Measurements from ENCODE around the gene SPATA31C1.
"Not testable (repeated sequence)": the region's sequence is repeated elsewhere in the genome, so short reads cannot be mapped to it uniquely, and the experiment has no call there.

DNA sequence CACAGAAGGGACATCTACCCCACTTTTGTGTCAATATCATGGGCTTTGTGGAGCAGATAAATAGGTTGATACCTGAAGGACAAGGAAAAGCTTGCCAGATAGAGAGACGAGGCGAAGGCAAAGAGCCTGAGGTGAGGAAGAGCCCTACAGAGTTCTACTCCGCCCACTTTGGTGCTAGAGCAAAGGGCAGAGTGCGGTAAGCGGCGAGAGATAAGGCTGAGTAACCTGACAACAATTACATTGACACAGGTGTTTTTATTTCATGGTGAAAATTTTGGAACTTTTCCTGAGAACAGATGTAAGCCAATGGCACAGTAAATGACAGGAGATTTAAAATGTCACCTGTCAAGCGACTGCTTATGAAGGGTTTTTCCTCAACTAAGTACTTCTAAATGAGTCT is 16.7 kb downstream of the SPATA31C1 start:
- TF ChIP-seq, protein P1, sequence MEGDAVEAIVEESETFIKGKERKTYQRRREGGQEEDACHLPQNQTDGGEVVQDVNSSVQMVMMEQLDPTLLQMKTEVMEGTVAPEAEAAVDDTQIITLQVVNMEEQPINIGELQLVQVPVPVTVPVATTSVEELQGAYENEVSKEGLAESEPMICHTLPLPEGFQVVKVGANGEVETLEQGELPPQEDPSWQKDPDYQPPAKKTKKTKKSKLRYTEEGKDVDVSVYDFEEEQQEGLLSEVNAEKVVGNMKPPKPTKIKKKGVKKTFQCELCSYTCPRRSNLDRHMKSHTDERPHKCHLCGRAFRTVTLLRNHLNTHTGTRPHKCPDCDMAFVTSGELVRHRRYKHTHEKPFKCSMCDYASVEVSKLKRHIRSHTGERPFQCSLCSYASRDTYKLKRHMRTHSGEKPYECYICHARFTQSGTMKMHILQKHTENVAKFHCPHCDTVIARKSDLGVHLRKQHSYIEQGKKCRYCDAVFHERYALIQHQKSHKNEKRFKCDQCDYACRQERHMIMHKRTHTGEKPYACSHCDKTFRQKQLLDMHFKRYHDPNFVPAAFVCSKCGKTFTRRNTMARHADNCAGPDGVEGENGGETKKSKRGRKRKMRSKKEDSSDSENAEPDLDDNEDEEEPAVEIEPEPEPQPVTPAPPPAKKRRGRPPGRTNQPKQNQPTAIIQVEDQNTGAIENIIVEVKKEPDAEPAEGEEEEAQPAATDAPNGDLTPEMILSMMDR (conservative IDR thresholded peaks at IDR 0.05 in 1 of 2, IDR thresholded peaks at IDR 0.05 in 1 of 2; ENCODE audit: low read depth in 1 of 2, low read length in 2 of 2), result not testable (repeated sequence)
- not testable (repeated sequence) for TF ChIP-seq EZH2 (IDR thresholded peaks at IDR 0.05; ENCODE audit: low read length, missing control alignments)

Measured in fibroblast of lung (primary cell).